A549 (cell line): ENCODE data around the gene PRMT9.

ENCODE experiments used
- CBX8 ChIP-seq: fragments of 200-600 bp; sonication (generic); IDR thresholded peaks from 2 replicates; pipeline ENCODE4 v1.6.1; 2016
- CTCF ChIP-seq: fragments of >200 bp; sonication (Bioruptor Twin); formaldehyde crosslinking; IDR thresholded peaks from 3 replicates; pipeline ENCODE4 v1.5.1; 2016
- E2F6 ChIP-seq: IDR thresholded peaks from 2 replicates; pipeline ENCODE4 v1.6.1; 2012; ENCODE audit warnings: low read depth, borderline replicate concordance
- ELK1 ChIP-seq: fragments of 150-350 bp; IDR thresholded peaks from 2 replicates; pipeline ENCODE4 v1.6.1; 2014; ENCODE audit warnings: low read depth, mild to moderate bottlenecking, low read length
- EP300 ChIP-seq, 2 experiments: fragments of >200 bp; sonication (Bioruptor Twin); formaldehyde crosslinking; IDR thresholded peaks; 2 replicates in 1 of 2; 3 replicates in 1 of 2; pipeline ENCODE4 v1.6.1; 2016 to 2017
- HOXA7 ChIP-seq: fragments of 250-450 bp; sonication (Bioruptor Pico); IDR thresholded peaks from 2 replicates; pipeline ENCODE4 v1.5.0; 2020; ENCODE audit warnings: mild to moderate bottlenecking, moderate library complexity
- JUN ChIP-seq, 2 experiments: fragments of >200 bp; sonication (Bioruptor Twin); formaldehyde crosslinking; IDR thresholded peaks; 2 replicates in 1 of 2; 3 replicates in 1 of 2; pipeline ENCODE4 v1.6.1; 2016 to 2017
- PHF8 ChIP-seq: fragments of 200-600 bp; sonication (generic); IDR thresholded peaks from 2 replicates; pipeline ENCODE4 v1.6.1; 2016; ENCODE audit warnings: low read depth, mild to moderate bottlenecking, antibody characterized with exemption, moderate library complexity, borderline replicate concordance
- POLR2A ChIP-seq: IDR thresholded peaks from 2 replicates; pipeline ENCODE4 v1.6.1; 2012; ENCODE audit warnings: mild to moderate bottlenecking, low read length
- RAD21 ChIP-seq, 2 experiments: fragments of >200 bp in 1 of 2; sonication (Bioruptor Twin) in 1 of 2; formaldehyde crosslinking in 1 of 2; IDR thresholded peaks in 1 of 2; conservative IDR thresholded peaks in 1 of 2; 2 replicates in 1 of 2; 3 replicates in 1 of 2; pipeline ENCODE4 v1.6.1; 2012 to 2018; ENCODE audit warnings: inconsistent platforms in 1 of 2
- RNF2 ChIP-seq: fragments of 200-600 bp; sonication (generic); IDR thresholded peaks from 2 replicates; pipeline ENCODE4 v1.6.1; 2016; ENCODE audit warnings: low read depth, mild to moderate bottlenecking, antibody characterized with exemption, moderate library complexity, borderline replicate concordance
- SMC3 ChIP-seq: fragments of >200 bp; sonication (Bioruptor Twin); formaldehyde crosslinking; IDR thresholded peaks from 3 replicates; pipeline ENCODE4 v1.6.1; 2018; ENCODE audit warnings: inconsistent platforms
- TF ChIP-seq, protein P1 (sequence below): fragments of 450-650 bp; IDR thresholded peaks from 2 replicates; pipeline ENCODE4 v1.6.1; 2014; ENCODE audit warnings: antibody characterized with exemption

DNA sequence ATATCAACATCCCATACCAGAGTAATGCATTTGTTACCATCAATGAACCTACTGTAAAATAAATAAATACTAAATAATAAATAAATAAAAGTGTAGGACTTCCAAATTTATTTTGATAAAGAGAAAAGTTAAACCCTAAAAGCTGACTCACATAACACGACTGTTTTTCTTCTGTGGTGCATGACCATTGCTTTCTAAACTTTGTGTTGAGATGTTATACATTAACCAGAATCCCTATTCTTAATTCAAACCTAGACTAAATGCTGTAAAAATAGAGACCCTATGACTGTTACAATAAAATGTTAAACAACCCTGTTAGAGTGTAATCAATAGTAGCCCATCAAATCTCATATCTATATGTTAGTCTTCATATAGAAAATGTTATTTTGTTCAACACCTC lies 20.9 kb upstream of the PRMT9 start:
- TF ChIP-seq EP300 (IDR thresholded peaks at IDR 0.05) (no peak), CTCF (no peak), CBX8 (no peak), E2F6 (no peak), PHF8 (no peak), ELK1 (no peak), RAD21 (conservative IDR thresholded peaks at IDR 0.05 in 1 of 2, IDR thresholded peaks at IDR 0.05 in 1 of 2) (no peak), RNF2 (no peak), HOXA7 (CRISPR knock-in tag) (no peak), SMC3 (no peak), POLR2A (no peak), JUN (IDR thresholded peaks at IDR 0.05) (no peak)
- TF ChIP-seq, protein P1, sequence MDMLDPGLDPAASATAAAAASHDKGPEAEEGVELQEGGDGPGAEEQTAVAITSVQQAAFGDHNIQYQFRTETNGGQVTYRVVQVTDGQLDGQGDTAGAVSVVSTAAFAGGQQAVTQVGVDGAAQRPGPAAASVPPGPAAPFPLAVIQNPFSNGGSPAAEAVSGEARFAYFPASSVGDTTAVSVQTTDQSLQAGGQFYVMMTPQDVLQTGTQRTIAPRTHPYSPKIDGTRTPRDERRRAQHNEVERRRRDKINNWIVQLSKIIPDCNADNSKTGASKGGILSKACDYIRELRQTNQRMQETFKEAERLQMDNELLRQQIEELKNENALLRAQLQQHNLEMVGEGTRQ, result no peak
